GM12878 (cell line): ENCODE results near the gene ASMTL. TPM values are rescaled to one million over a fixed set of nuclear protein-coding genes. Genes with fewer than 3 reads are reported as not detected.

ENCODE experiments used
- ASH2L ChIP-seq: fragments of 300-600, 200-600 bp; sonication (generic); IDR thresholded peaks from 2 replicates; pipeline ENCODE4 v1.6.1; 2017; ENCODE audit warnings: low read depth, mild to moderate bottlenecking, borderline replicate concordance
- ATF7 ChIP-seq: fragments of 450-650 bp; IDR thresholded peaks from 2 replicates; pipeline ENCODE4 v1.6.1; 2016; ENCODE audit warnings: low read depth, mild to moderate bottlenecking
- BMI1 ChIP-seq: fragments of 450-650 bp; IDR thresholded peaks from 2 replicates; pipeline ENCODE4 v1.6.1; 2016; ENCODE audit warnings: mild to moderate bottlenecking, moderate library complexity, borderline replicate concordance
- CBFB ChIP-seq: IDR thresholded peaks from 2 replicates; pipeline ENCODE4 v1.6.1; 2016; ENCODE audit warnings: antibody characterized with exemption, low read depth
- CEBPB ChIP-seq, 2 experiments: fragments of 150-350 bp in 1 of 2; IDR thresholded peaks; 2 replicates each; pipeline ENCODE4 v1.6.1; 2012 to 2014; ENCODE audit warnings: low read depth in 2 of 2, low read length in 2 of 2, borderline replicate concordance in 1 of 2, inconsistent platforms in 1 of 2
- EED ChIP-seq: sonication (generic); IDR thresholded peaks from 2 replicates; pipeline ENCODE4 v1.6.1; 2016; ENCODE audit warnings: antibody characterized with exemption, low read depth
- EP300 ChIP-seq, 2 experiments: fragments of 150-350 bp in 1 of 2; IDR thresholded peaks; 2 replicates each; pipeline ENCODE4 v1.6.1; 2011 to 2012; ENCODE audit warnings: low read depth in 2 of 2, low read length in 2 of 2, borderline replicate concordance in 1 of 2, improper control_type of control experiment in 1 of 2, inconsistent platforms in 1 of 2; ENCODE audit not compliant: control insufficient read depth in 1 of 2
- FOS ChIP-seq: IDR thresholded peaks from 3 replicates; pipeline ENCODE4 v1.6.1; 2011; ENCODE audit warnings: borderline replicate concordance; ENCODE audit not compliant: insufficient read length; ENCODE audit errors: extremely low read depth
- HDAC2 ChIP-seq: fragments of 200-600 bp; sonication (generic); IDR thresholded peaks from 2 replicates; pipeline ENCODE4 v1.6.1; 2017
- KAT2A ChIP-seq: conservative IDR thresholded peaks from 2 replicates; pipeline ENCODE4 v1.6.1; 2011; ENCODE audit warnings: low read depth, low read length; ENCODE audit not compliant: control insufficient read depth
- MEF2A ChIP-seq: IDR thresholded peaks from 2 replicates; pipeline ENCODE4 v1.6.1; 2011; ENCODE audit warnings: low read depth, mild to moderate bottlenecking, low read length, moderate library complexity; ENCODE audit not compliant: insufficient read depth
- MYB ChIP-seq: fragments of 150-350 bp; IDR thresholded peaks from 2 replicates; pipeline ENCODE4 v1.6.1; 2014; ENCODE audit warnings: mild to moderate bottlenecking, low read depth, low read length, borderline replicate concordance
- MYC ChIP-seq: IDR thresholded peaks from 2 replicates; pipeline ENCODE4 v1.6.1; 2011; ENCODE audit warnings: mild to moderate bottlenecking, low read length, moderate library complexity, inconsistent platforms; ENCODE audit not compliant: insufficient read depth, insufficient replicate concordance, insufficient read length, severe bottlenecking
- NR2C1 ChIP-seq: fragments of 450-650 bp; IDR thresholded peaks from 2 replicates; pipeline ENCODE4 v1.6.1; 2017; ENCODE audit warnings: antibody characterized with exemption, mild to moderate bottlenecking, moderate library complexity
- NR2F1 ChIP-seq: fragments of 450-650 bp; conservative IDR thresholded peaks from 2 replicates; pipeline ENCODE4 v1.6.1; 2017; ENCODE audit warnings: mild to moderate bottlenecking
- NRF1 ChIP-seq: conservative IDR thresholded peaks from 2 replicates; pipeline ENCODE4 v1.6.1; 2011; ENCODE audit warnings: mild to moderate bottlenecking, low read depth, low read length, improper control_type of control experiment
- PML ChIP-seq: IDR thresholded peaks from 2 replicates; pipeline ENCODE4 v1.6.1; 2012; ENCODE audit warnings: low read length, inconsistent platforms
- POLR2AphosphoS5 ChIP-seq: IDR thresholded peaks from 2 replicates; pipeline ENCODE4 v1.6.1; 2011; ENCODE audit warnings: mild to moderate bottlenecking, low read length, inconsistent platforms
- RB1 ChIP-seq: fragments of 450-650 bp; formaldehyde crosslinking; IDR thresholded peaks from 2 replicates; pipeline ENCODE4 v1.6.1; 2017; ENCODE audit warnings: mild to moderate bottlenecking, borderline replicate concordance
- RCOR1 ChIP-seq: conservative IDR thresholded peaks from 2 replicates; pipeline ENCODE4 v1.6.1; 2012; ENCODE audit warnings: low read depth, low read length, improper control_type of control experiment
- STAT3 ChIP-seq: IDR thresholded peaks from 2 replicates; pipeline ENCODE4 v1.6.1; 2011; ENCODE audit warnings: low read depth, low read length, improper control_type of control experiment
- TCF7 ChIP-seq: IDR thresholded peaks from 2 replicates; pipeline ENCODE4 v1.6.1; 2014; ENCODE audit warnings: antibody characterized with exemption, borderline replicate concordance
- polyA plus RNA-seq, 11 experiments: library from polyadenylated mRNA; depleted of rRNA in 4 of 11; unstranded in 6 of 11; stranded (reverse) in 5 of 11; fragments of >200 nt; fragmentation: Nextera tagmentation in 4 of 11; fragmentation: Illumina TruSeq in 1 of 11; extraction: Ambion mirVana in 4 of 11; extraction: Trizol in 1 of 11; gene quantifications; 1 replicate in 1 of 11; 2 replicates in 10 of 11; pipeline versions ENCODE4 v1.2.1 to v1.2.3, GENCODE V29; 2011 to 2016; ENCODE audit warnings: inconsistent platforms in 2 of 11, missing spikeins in 2 of 11, low read depth in 1 of 11
- total RNA-seq, 4 experiments: library from RNA; depleted of rRNA in 3 of 4; stranded (reverse); fragments of >200 nt in 3 of 4; fragmentation: Illumina TruSeq in 1 of 4; extraction: Trizol in 1 of 4; gene quantifications; 2 replicates each; pipeline versions ENCODE4 v1.2.1 to v1.2.3, GENCODE V29; 2013 to 2021
- TF ChIP-seq, protein P1 (sequence below): IDR thresholded peaks from 2 replicates; pipeline ENCODE4 v1.6.1; 2011; ENCODE audit warnings: borderline replicate concordance, low read depth, mild to moderate bottlenecking, moderate library complexity, mixed read lengths, low read length; ENCODE audit not compliant: insufficient read depth; ENCODE audit errors: extremely low read length
- TF ChIP-seq, protein P2 (sequence below): fragments of 450-650 bp; IDR thresholded peaks from 2 replicates; pipeline ENCODE4 v1.6.1; 2018; ENCODE audit warnings: mild to moderate bottlenecking, low read depth, moderate library complexity; ENCODE audit not compliant: partially characterized antibody
- TF ChIP-seq, protein P3 (sequence below): fragments of 450-650 bp; IDR thresholded peaks from 2 replicates; pipeline ENCODE4 v1.6.1; 2017; ENCODE audit warnings: mild to moderate bottlenecking, low read depth, inconsistent platforms; ENCODE audit not compliant: poor library complexity, severe bottlenecking

ASMTL gene
- total and polyA plus RNA-seq, 10 of the 15 experiments (the other 5 are each of a cell fraction or from before 2014, with no cell fraction given): 1.6 to 51.9 (median 32.1) TPM

DNA sequence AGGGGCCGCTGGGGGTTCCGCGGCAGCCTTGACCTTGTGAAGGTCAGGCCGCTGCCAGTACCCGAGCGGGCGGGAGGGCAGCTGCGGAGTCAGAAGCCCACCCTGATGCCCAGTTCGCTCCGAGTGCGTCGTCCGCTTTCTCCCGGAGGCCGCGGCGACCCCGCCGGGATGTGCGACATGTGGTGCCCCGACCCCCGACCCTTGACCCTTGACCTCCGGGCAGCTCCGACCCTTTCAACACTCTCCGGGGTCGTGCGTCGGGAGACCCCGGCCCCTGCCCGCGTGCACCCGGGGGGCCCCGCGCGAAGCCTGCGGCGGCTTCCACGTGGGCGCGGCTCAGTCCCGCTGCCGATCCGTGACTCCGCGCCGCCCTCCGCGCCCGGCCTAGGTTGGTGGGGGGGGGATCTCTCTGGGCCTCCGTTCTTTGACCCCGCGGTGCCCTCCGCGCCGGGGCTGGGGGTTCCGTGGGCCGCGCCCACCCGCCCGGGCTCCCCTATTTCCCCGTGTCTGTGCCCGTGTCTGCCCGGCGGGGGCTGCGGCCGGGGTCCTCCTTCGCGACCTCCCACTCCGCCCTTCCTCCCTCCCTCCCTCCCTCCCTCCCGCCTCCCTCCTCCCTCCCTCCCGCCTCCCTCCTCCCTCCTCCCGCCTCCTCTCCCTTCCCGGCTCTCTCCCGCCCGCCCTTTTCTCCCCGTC lies 60.2 kb downstream of the ASMTL start (continued):
- TF ChIP-seq TCF7 (no peak), MEF2A (no peak), NR2C1 (peak; percentile 99), STAT3 (no peak), HDAC2 (no peak), RCOR1 (no peak), KAT2A (no peak), MYB (no peak), MYC (peak; percentile 84), FOS (no peak), ASH2L (no peak), BMI1 (no peak), POLR2AphosphoS5 (peak; percentile 84), EP300 (IDR thresholded peaks at IDR 0.05; ENCODE audit: borderline replicate concordance in 1 of 2, control insufficient read depth in 1 of 2, low read depth in 2 of 2, low read length in 2 of 2) (no peak), CEBPB (IDR thresholded peaks at IDR 0.05; ENCODE audit: borderline replicate concordance in 1 of 2, low read depth in 2 of 2, low read length in 2 of 2) (no peak), EED (no peak), NR2F1 (peak; percentile 100), RB1 (peak; percentile 41; the same call in 1 of the 2 replicates), PML (no peak), NRF1 (no peak), CBFB (no peak), ATF7 (no peak)
- TF ChIP-seq, protein P1, sequence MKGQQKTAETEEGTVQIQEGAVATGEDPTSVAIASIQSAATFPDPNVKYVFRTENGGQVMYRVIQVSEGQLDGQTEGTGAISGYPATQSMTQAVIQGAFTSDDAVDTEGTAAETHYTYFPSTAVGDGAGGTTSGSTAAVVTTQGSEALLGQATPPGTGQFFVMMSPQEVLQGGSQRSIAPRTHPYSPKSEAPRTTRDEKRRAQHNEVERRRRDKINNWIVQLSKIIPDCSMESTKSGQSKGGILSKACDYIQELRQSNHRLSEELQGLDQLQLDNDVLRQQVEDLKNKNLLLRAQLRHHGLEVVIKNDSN: no peak
- TF ChIP-seq, protein P2, sequence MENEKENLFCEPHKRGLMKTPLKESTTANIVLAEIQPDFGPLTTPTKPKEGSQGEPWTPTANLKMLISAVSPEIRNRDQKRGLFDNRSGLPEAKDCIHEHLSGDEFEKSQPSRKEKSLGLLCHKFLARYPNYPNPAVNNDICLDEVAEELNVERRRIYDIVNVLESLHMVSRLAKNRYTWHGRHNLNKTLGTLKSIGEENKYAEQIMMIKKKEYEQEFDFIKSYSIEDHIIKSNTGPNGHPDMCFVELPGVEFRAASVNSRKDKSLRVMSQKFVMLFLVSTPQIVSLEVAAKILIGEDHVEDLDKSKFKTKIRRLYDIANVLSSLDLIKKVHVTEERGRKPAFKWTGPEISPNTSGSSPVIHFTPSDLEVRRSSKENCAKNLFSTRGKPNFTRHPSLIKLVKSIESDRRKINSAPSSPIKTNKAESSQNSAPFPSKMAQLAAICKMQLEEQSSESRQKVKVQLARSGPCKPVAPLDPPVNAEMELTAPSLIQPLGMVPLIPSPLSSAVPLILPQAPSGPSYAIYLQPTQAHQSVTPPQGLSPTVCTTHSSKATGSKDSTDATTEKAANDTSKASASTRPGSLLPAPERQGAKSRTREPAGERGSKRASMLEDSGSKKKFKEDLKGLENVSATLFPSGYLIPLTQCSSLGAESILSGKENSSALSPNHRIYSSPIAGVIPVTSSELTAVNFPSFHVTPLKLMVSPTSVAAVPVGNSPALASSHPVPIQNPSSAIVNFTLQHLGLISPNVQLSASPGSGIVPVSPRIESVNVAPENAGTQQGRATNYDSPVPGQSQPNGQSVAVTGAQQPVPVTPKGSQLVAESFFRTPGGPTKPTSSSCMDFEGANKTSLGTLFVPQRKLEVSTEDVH: no peak
- TF ChIP-seq, protein P3, sequence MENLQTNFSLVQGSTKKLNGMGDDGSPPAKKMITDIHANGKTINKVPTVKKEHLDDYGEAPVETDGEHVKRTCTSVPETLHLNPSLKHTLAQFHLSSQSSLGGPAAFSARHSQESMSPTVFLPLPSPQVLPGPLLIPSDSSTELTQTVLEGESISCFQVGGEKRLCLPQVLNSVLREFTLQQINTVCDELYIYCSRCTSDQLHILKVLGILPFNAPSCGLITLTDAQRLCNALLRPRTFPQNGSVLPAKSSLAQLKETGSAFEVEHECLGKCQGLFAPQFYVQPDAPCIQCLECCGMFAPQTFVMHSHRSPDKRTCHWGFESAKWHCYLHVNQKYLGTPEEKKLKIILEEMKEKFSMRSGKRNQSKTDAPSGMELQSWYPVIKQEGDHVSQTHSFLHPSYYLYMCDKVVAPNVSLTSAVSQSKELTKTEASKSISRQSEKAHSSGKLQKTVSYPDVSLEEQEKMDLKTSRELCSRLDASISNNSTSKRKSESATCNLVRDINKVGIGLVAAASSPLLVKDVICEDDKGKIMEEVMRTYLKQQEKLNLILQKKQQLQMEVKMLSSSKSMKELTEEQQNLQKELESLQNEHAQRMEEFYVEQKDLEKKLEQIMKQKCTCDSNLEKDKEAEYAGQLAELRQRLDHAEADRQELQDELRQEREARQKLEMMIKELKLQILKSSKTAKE: no peak
